ENCODE measurements around the gene SPAST. TPM values are rescaled to one million over a fixed set of nuclear protein-coding genes. Genes with fewer than 3 reads are reported as not detected.
A peak's percentile ranks its signal among the peaks of the same experiment; 100 is the strongest.

SPAST gene
- total and polyA plus RNA-seq, 2 of the 13 experiments (the other 11 are each of a cell fraction or from before 2014, with no cell fraction given), result 11.5 to 40.4 TPM

GRCh38 chr2:32064021-32064601 is 755 bp downstream of the SPAST start (continued):
- no peak for TF ChIP-seq PRDM15 (CRISPR knock-in tag; IDR thresholded peaks at IDR 0.05)
- no peak for TF ChIP-seq LRRFIP1 (CRISPR knock-in tag; conservative IDR thresholded peaks at IDR 0.05)
- no peak for TF ChIP-seq RCOR2 (CRISPR knock-in tag; IDR thresholded peaks at IDR 0.05)
- no peak for TF ChIP-seq NFE2L1 (CRISPR knock-in tag; IDR thresholded peaks at IDR 0.05; ENCODE audit: borderline replicate concordance)
- TF ChIP-seq MYPOP (CRISPR knock-in tag; IDR thresholded peaks at IDR 0.05), result no peak
- TF ChIP-seq ZNF292 (CRISPR knock-in tag; IDR thresholded peaks at IDR 0.05; ENCODE audit: borderline replicate concordance, low read depth), result no peak
- TF ChIP-seq ATF7-NPFF (CRISPR knock-in tag; IDR thresholded peaks at IDR 0.05; ENCODE audit: low read depth), result no peak
- peak; percentile 54; the same call in 1 of the 2 replicates for TF ChIP-seq RXRB (CRISPR knock-in tag; IDR thresholded peaks at IDR 0.05; ENCODE audit: borderline replicate concordance)
- TF ChIP-seq TIGD3 (CRISPR knock-in tag; IDR thresholded peaks at IDR 0.05; ENCODE audit: borderline replicate concordance), result no peak
- no peak for TF ChIP-seq ZIK1 (CRISPR knock-in tag; IDR thresholded peaks at IDR 0.05; ENCODE audit: borderline replicate concordance, low read depth)
- no peak for TF ChIP-seq PBX3 (CRISPR knock-in tag; IDR thresholded peaks at IDR 0.05; ENCODE audit: borderline replicate concordance)
- no peak for TF ChIP-seq ATAD3A (CRISPR knock-in tag; IDR thresholded peaks at IDR 0.05)
- TF ChIP-seq ZNF607 (CRISPR knock-in tag; IDR thresholded peaks at IDR 0.05; ENCODE audit: borderline replicate concordance), result no peak
- TF ChIP-seq HOXA7 (CRISPR knock-in tag; IDR thresholded peaks at IDR 0.05), result no peak
- no peak for TF ChIP-seq MAZ (IDR thresholded peaks at IDR 0.05; ENCODE audit: borderline replicate concordance, low read depth, low read length)
- no peak for TF ChIP-seq MAZ (CRISPR knock-in tag; IDR thresholded peaks at IDR 0.05; ENCODE audit: low read depth)
- TF ChIP-seq ZNF331 (CRISPR knock-in tag; IDR thresholded peaks at IDR 0.05), result no peak
- no peak for TF ChIP-seq NFIB (CRISPR knock-in tag; IDR thresholded peaks at IDR 0.05; ENCODE audit: borderline replicate concordance)

All from HepG2 (cell line).